ENCODE results near the gene NAP1L4. TPM values are rescaled to one million over a fixed set of nuclear protein-coding genes. Genes with fewer than 3 reads are reported as not detected.

Gene NAP1L4
- total and polyA plus RNA-seq, 7 donors: 121 to 153 (median 143) TPM

GRCh38 chr11:3022982-3023381, 30.9 kb upstream of the NAP1L4 start:
- H3K27me3 ChIP-seq (ENCODE audit: insufficient read depth in 3 of 3, low read length in 2 of 3): no peaks in the 10 kb centered on the region
- no peak overlapping the region for H3K4me3 ChIP-seq
- intact Hi-C loops (cut with DNase I): loop anchor here in 1 of 2 donors (5.0 kb wide), 1 partner anchor 46 kb away; no protein-coding TSS in a partner anchor
- ATAC-seq (peak in 2 of 4 donors; percentile 29 to 42), DNase-seq (no peak)
- no peaks in the 10 kb centered on the region for H3K9me3 ChIP-seq
- peaks cover 6 to 73% of the 10 kb centered on the region in 2 donors for H3K36me3 ChIP-seq (ENCODE audit: insufficient read depth in 1 of 2, low read depth in 1 of 2)
- WGBS, 3 donors: 83 to 85% (median 84%) methylated on average over 4 of the region's 4 CpGs
- no peaks in the 10 kb centered on the region for H3K4me1 ChIP-seq
- no peak overlapping the region for H3K27ac ChIP-seq
- no peak for TF ChIP-seq CTCF (IDR thresholded peaks at IDR 0.05)

GRCh38 chr11:3022300-3022967, 30.3 kb upstream of the NAP1L4 start:
- H3K27me3 ChIP-seq (ENCODE audit: insufficient read depth in 3 of 3, low read length in 2 of 3): no peaks in the 10 kb centered on the region
- intact Hi-C loops (cut with DNase I): loop anchor here in 1 of 2 donors (5.0 kb wide), 1 partner anchor 45 kb away; no protein-coding TSS in a partner anchor
- H3K9me3 ChIP-seq: no peaks in the 10 kb centered on the region
- H3K4me1 ChIP-seq: no peaks in the 10 kb centered on the region
- H3K4me3 ChIP-seq: no peak overlapping the region
- TF ChIP-seq CTCF (IDR thresholded peaks at IDR 0.05): no peak
- H3K36me3 ChIP-seq (ENCODE audit: insufficient read depth in 1 of 2, low read depth in 1 of 2): peaks cover 6 to 73% of the 10 kb centered on the region in 2 donors
- ATAC-seq (peak in 3 of 4 donors; percentile 25 to 44 (median 42)), DNase-seq (no peak)
- H3K27ac ChIP-seq: no peak overlapping the region
- WGBS, 3 donors: 84 to 87% (median 84%) methylated on average over 14 of the region's 14 CpGs

GRCh38 chr11:3021125-3021524, 29.0 kb upstream of the NAP1L4 start:
- Histone ChIP-seq H3K4me1 (no peaks in the 10 kb centered on the region), H3K4me3 (no peak overlapping the region), H3K36me3 (ENCODE audit: insufficient read depth in 1 of 2, low read depth in 1 of 2) (peaks cover 6 to 74% of the 10 kb centered on the region in 2 donors), H3K27me3 (ENCODE audit: insufficient read depth in 3 of 3, low read length in 2 of 3) (no peaks in the 10 kb centered on the region), H3K9me3 (no peaks in the 10 kb centered on the region), H3K27ac (no peak overlapping the region)
- intact Hi-C loops (cut with DNase I): loop anchor here in 1 of 2 donors (5.0 kb wide), 1 partner anchor 44 kb away; no protein-coding TSS in a partner anchor
- DNase-seq (no peak), ATAC-seq (peak; percentile 65 to 78 (median 70))
- WGBS, 3 donors: 32 to 45% (median 38%) methylated on average over 4 of the region's 4 CpGs
- peak; percentile 37 for TF ChIP-seq CTCF (IDR thresholded peaks at IDR 0.05)

GRCh38 chr11:3020011-3020410, 27.9 kb upstream of the NAP1L4 start:
- no peak overlapping the region for H3K4me3 ChIP-seq
- intact Hi-C loops (cut with DNase I): loop anchor here in 1 of 2 donors (5.0 kb wide), 1 partner anchor 43 kb away; no protein-coding TSS in a partner anchor
- WGBS, 3 donors: 92 to 95% (median 93%) methylated on average over 12 of the region's 12 CpGs
- DNase-seq: no peak
- TF ChIP-seq CTCF (IDR thresholded peaks at IDR 0.05): no peak
- H3K27ac ChIP-seq: no peak overlapping the region
- peaks cover 10 to 74% of the 10 kb centered on the region in 2 donors for H3K36me3 ChIP-seq (ENCODE audit: insufficient read depth in 1 of 2, low read depth in 1 of 2)
- no peaks in the 10 kb centered on the region for H3K4me1 ChIP-seq
- H3K9me3 ChIP-seq: no peaks in the 10 kb centered on the region
- ATAC-seq: no peak
- H3K27me3 ChIP-seq (ENCODE audit: insufficient read depth in 3 of 3, low read length in 2 of 3): no peaks in the 10 kb centered on the region
